WTC11 (cell line): ENCODE data around the gene ADD2. TPM values are rescaled to one million over a fixed set of nuclear protein-coding genes. Genes with fewer than 3 reads are reported as not detected.

ENCODE experiments used
- ATAC-seq: fragments of 200-7000 bp; cut with Tn5 transposase; 2 replicates; pipeline ENCODE4 v1.10.0; 2021; ENCODE audit warnings: mild to moderate bottlenecking, moderate library complexity
- CTCF ChIA-PET: fragments of 300-600 bp; sonication (Branson Sonifier 250); formaldehyde crosslinking; loops from one replicate; lab custom pipeline; 2021; ENCODE audit warnings: antibody characterized with exemption; lab: Charles Lee
- POLR2A ChIA-PET: fragments of 350-600 bp; sonication (Branson Sonifier 250); formaldehyde crosslinking; loops from one replicate; lab custom pipeline; 2021; ENCODE audit warnings: antibody characterized with exemption; lab: Charles Lee
- DNase-seq: peaks from one replicate; pipeline ENCODE4 v3.0.0; 2021; ENCODE audit warnings: low spot score
- H3K27ac Mint-ChIP-seq: 2 replicates; pipeline ENCODE4 v1.8.0; 2021; ENCODE audit warnings: mixed read lengths
- H3K27me3 Mint-ChIP-seq: 2 replicates; pipeline ENCODE4 v1.8.0; 2021; ENCODE audit warnings: low read depth, mild to moderate bottlenecking, moderate library complexity, mixed read lengths
- H3K36me3 Mint-ChIP-seq: 2 replicates; pipeline ENCODE4 v1.8.0; 2021; ENCODE audit warnings: mixed read lengths
- H3K4me1 Mint-ChIP-seq: 2 replicates; pipeline ENCODE4 v1.8.0; 2022; ENCODE audit warnings: mixed read lengths
- H3K4me3 Mint-ChIP-seq: 2 replicates; pipeline ENCODE4 v1.8.0; 2021; ENCODE audit warnings: mild to moderate bottlenecking, moderate library complexity, mixed read lengths
- H3K9me3 Mint-ChIP-seq: 2 replicates; pipeline ENCODE4 v1.8.0; 2021; ENCODE audit warnings: mixed read lengths
- ELF4 ChIP-seq: sonication (generic); formaldehyde crosslinking; IDR thresholded peaks from 2 replicates; pipeline ENCODE4 v1.8.1; 2022; ENCODE audit warnings: low read depth, mild to moderate bottlenecking, moderate library complexity, missing genetic modification reagents
- ETV6 ChIP-seq: sonication (generic); formaldehyde crosslinking; IDR thresholded peaks from 2 replicates; pipeline ENCODE4 v1.8.1; 2022; ENCODE audit warnings: mild to moderate bottlenecking, missing genetic modification reagents
- FOXK1 ChIP-seq: sonication (generic); formaldehyde crosslinking; IDR thresholded peaks from 2 replicates; pipeline ENCODE4 v1.8.0; 2022; ENCODE audit warnings: mild to moderate bottlenecking, moderate library complexity, missing genetic modification reagents
- GABPB1 ChIP-seq: sonication (generic); formaldehyde crosslinking; IDR thresholded peaks from 2 replicates; pipeline ENCODE4 v1.8.1; 2023; ENCODE audit warnings: mild to moderate bottlenecking, missing genetic modification reagents
- GRHL2 ChIP-seq: fragments of 250-450 bp; sonication (Bioruptor Pico); IDR thresholded peaks from 2 replicates; pipeline ENCODE4 v1.8.0; 2022; ENCODE audit warnings: mild to moderate bottlenecking, moderate library complexity; ENCODE audit not compliant: insufficient replicate concordance, severe bottlenecking
- HMGA2 ChIP-seq: fragments of 250-450 bp; sonication (Bioruptor Pico); IDR thresholded peaks from 2 replicates; pipeline ENCODE4 v1.4.0; 2021; ENCODE audit warnings: mild to moderate bottlenecking, moderate library complexity
- JAZF1 ChIP-seq: fragments of 250-450 bp; sonication (Bioruptor Pico); IDR thresholded peaks from 2 replicates; pipeline ENCODE4 v1.9.0; 2021; ENCODE audit warnings: moderate library complexity, mild to moderate bottlenecking, inconsistent platforms
- MXD4 ChIP-seq: fragments of 250-450 bp; sonication (Bioruptor Pico); IDR thresholded peaks from 2 replicates; pipeline ENCODE4 v1.8.0; 2021; ENCODE audit warnings: mild to moderate bottlenecking, moderate library complexity, borderline replicate concordance
- NR3C1 ChIP-seq: sonication (generic); formaldehyde crosslinking; conservative IDR thresholded peaks from 2 replicates; pipeline ENCODE4 v1.8.1; 2023; ENCODE audit warnings: low read depth, mild to moderate bottlenecking, missing genetic modification reagents
- PRRX2 ChIP-seq: fragments of 250-450 bp; sonication (Bioruptor Pico); IDR thresholded peaks from 2 replicates; pipeline ENCODE4 v1.8.0; 2021; ENCODE audit warnings: mild to moderate bottlenecking
- RELA ChIP-seq: sonication (generic); formaldehyde crosslinking; IDR thresholded peaks from 2 replicates; pipeline ENCODE4 v1.8.1; 2022; ENCODE audit warnings: missing genetic modification reagents, mild to moderate bottlenecking, borderline replicate concordance
- SMAD4 ChIP-seq: sonication (generic); formaldehyde crosslinking; IDR thresholded peaks from 2 replicates; pipeline ENCODE4 v1.8.0; 2022; ENCODE audit warnings: mild to moderate bottlenecking, missing genetic modification reagents
- SOX15 ChIP-seq: fragments of 250-450 bp; sonication (Bioruptor Pico); IDR thresholded peaks from 2 replicates; pipeline ENCODE4 v1.9.0; 2021; ENCODE audit warnings: mild to moderate bottlenecking
- TEAD4 ChIP-seq: sonication (generic); formaldehyde crosslinking; IDR thresholded peaks from 2 replicates; pipeline ENCODE4 v1.8.0; 2022; ENCODE audit warnings: mild to moderate bottlenecking, missing genetic modification reagents
- ZNF232 ChIP-seq: sonication (generic); formaldehyde crosslinking; IDR thresholded peaks from 2 replicates; pipeline ENCODE4 v1.8.0; 2022; ENCODE audit warnings: mild to moderate bottlenecking, missing genetic modification reagents
- ZNF396 ChIP-seq: fragments of 250-450 bp; sonication (Bioruptor Pico); IDR thresholded peaks from 2 replicates; pipeline ENCODE4 v1.8.0; 2021; ENCODE audit warnings: mild to moderate bottlenecking, moderate library complexity, borderline replicate concordance
- total RNA-seq: library from RNA; stranded (reverse); gene quantifications from 3 replicates; pipeline ENCODE4 v1.2.3, GENCODE V29; 2021
- TF ChIP-seq, protein P1 (sequence below): sonication (generic); formaldehyde crosslinking; IDR thresholded peaks from 2 replicates; pipeline ENCODE4 v1.8.1; 2022; ENCODE audit warnings: missing genetic modification reagents, borderline replicate concordance
- TF ChIP-seq, protein P2 (sequence below): sonication (generic); formaldehyde crosslinking; IDR thresholded peaks from 2 replicates; pipeline ENCODE4 v1.8.1; 2022; ENCODE audit warnings: low read depth, missing genetic modification reagents, borderline replicate concordance
- TF ChIP-seq, protein P3 (sequence below): fragments of 200-600 bp; IDR thresholded peaks from 2 replicates; pipeline ENCODE4 v1.8.0; 2022; ENCODE audit warnings: antibody characterized with exemption
- TF ChIP-seq, protein P4 (sequence below): fragments of 250-450 bp; sonication (Bioruptor Pico); IDR thresholded peaks from 2 replicates; pipeline ENCODE4 v1.8.0; 2021; ENCODE audit warnings: mild to moderate bottlenecking
- TF ChIP-seq, protein P5 (sequence below): sonication (generic); formaldehyde crosslinking; IDR thresholded peaks from 2 replicates; pipeline ENCODE4 v1.8.1; 2023; ENCODE audit warnings: mild to moderate bottlenecking, missing genetic modification reagents
- TF ChIP-seq, protein P6 (sequence below): sonication (generic); formaldehyde crosslinking; IDR thresholded peaks from 2 replicates; pipeline ENCODE4 v1.8.0; 2023; ENCODE audit warnings: missing genetic modification reagents, mild to moderate bottlenecking, borderline replicate concordance

ADD2 gene
- total RNA-seq, 1 experiment from 2014 or later, result 196 TPM

DNA sequence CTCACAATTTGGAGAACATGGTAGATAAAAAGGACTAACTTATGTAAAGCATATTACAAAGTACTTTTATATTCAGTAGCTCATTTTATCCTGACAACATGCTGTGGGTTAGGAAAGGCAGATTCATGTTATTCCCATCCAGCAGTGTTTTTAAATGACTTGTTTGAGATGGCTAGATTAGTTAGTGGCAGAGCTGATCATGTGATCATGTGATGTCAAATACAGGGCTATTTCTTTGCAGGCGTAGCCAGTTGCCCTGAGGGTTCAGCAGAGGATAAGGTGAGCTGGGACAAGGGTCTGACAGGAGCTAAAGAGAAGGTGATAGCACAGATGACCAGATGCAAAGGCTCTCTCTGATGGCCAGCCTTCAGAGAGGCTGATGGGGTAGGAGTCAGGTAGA is 97.8 kb downstream of the ADD2 start (continued):
- TF ChIP-seq, protein P1, sequence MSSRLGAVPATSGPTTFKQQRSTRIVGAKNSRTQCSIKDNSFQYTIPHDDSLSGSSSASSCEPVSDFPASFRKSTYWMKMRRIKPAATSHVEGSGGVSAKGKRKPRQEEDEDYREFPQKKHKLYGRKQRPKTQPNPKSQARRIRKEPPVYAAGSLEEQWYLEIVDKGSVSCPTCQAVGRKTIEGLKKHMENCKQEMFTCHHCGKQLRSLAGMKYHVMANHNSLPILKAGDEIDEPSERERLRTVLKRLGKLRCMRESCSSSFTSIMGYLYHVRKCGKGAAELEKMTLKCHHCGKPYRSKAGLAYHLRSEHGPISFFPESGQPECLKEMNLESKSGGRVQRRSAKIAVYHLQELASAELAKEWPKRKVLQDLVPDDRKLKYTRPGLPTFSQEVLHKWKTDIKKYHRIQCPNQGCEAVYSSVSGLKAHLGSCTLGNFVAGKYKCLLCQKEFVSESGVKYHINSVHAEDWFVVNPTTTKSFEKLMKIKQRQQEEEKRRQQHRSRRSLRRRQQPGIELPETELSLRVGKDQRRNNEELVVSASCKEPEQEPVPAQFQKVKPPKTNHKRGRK (CRISPR knock-in tag), result no peak
- no peak for TF ChIP-seq GABPB1 (CRISPR knock-in tag)
- TF ChIP-seq GRHL2 (CRISPR knock-in tag), result no peak
- TF ChIP-seq, protein P2, sequence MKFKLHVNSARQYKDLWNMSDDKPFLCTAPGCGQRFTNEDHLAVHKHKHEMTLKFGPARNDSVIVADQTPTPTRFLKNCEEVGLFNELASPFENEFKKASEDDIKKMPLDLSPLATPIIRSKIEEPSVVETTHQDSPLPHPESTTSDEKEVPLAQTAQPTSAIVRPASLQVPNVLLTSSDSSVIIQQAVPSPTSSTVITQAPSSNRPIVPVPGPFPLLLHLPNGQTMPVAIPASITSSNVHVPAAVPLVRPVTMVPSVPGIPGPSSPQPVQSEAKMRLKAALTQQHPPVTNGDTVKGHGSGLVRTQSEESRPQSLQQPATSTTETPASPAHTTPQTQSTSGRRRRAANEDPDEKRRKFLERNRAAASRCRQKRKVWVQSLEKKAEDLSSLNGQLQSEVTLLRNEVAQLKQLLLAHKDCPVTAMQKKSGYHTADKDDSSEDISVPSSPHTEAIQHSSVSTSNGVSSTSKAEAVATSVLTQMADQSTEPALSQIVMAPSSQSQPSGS (CRISPR knock-in tag), result no peak
- TF ChIP-seq JAZF1 (CRISPR knock-in tag), result no peak
- no peak for TF ChIP-seq SOX15 (CRISPR knock-in tag)
- TF ChIP-seq TEAD4 (CRISPR knock-in tag), result no peak
- TF ChIP-seq, protein P3, sequence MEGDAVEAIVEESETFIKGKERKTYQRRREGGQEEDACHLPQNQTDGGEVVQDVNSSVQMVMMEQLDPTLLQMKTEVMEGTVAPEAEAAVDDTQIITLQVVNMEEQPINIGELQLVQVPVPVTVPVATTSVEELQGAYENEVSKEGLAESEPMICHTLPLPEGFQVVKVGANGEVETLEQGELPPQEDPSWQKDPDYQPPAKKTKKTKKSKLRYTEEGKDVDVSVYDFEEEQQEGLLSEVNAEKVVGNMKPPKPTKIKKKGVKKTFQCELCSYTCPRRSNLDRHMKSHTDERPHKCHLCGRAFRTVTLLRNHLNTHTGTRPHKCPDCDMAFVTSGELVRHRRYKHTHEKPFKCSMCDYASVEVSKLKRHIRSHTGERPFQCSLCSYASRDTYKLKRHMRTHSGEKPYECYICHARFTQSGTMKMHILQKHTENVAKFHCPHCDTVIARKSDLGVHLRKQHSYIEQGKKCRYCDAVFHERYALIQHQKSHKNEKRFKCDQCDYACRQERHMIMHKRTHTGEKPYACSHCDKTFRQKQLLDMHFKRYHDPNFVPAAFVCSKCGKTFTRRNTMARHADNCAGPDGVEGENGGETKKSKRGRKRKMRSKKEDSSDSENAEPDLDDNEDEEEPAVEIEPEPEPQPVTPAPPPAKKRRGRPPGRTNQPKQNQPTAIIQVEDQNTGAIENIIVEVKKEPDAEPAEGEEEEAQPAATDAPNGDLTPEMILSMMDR, result no peak
- no peak for TF ChIP-seq ELF4 (CRISPR knock-in tag)
- TF ChIP-seq ZNF396 (CRISPR knock-in tag), result no peak
- TF ChIP-seq, protein P4, sequence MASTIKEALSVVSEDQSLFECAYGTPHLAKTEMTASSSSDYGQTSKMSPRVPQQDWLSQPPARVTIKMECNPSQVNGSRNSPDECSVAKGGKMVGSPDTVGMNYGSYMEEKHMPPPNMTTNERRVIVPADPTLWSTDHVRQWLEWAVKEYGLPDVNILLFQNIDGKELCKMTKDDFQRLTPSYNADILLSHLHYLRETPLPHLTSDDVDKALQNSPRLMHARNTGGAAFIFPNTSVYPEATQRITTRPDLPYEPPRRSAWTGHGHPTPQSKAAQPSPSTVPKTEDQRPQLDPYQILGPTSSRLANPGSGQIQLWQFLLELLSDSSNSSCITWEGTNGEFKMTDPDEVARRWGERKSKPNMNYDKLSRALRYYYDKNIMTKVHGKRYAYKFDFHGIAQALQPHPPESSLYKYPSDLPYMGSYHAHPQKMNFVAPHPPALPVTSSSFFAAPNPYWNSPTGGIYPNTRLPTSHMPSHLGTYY (CRISPR knock-in tag), result no peak
- TF ChIP-seq, protein P5, sequence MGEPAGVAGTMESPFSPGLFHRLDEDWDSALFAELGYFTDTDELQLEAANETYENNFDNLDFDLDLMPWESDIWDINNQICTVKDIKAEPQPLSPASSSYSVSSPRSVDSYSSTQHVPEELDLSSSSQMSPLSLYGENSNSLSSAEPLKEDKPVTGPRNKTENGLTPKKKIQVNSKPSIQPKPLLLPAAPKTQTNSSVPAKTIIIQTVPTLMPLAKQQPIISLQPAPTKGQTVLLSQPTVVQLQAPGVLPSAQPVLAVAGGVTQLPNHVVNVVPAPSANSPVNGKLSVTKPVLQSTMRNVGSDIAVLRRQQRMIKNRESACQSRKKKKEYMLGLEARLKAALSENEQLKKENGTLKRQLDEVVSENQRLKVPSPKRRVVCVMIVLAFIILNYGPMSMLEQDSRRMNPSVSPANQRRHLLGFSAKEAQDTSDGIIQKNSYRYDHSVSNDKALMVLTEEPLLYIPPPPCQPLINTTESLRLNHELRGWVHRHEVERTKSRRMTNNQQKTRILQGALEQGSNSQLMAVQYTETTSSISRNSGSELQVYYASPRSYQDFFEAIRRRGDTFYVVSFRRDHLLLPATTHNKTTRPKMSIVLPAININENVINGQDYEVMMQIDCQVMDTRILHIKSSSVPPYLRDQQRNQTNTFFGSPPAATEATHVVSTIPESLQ, result no peak
- no peak for TF ChIP-seq PRRX2 (CRISPR knock-in tag)

DNA sequence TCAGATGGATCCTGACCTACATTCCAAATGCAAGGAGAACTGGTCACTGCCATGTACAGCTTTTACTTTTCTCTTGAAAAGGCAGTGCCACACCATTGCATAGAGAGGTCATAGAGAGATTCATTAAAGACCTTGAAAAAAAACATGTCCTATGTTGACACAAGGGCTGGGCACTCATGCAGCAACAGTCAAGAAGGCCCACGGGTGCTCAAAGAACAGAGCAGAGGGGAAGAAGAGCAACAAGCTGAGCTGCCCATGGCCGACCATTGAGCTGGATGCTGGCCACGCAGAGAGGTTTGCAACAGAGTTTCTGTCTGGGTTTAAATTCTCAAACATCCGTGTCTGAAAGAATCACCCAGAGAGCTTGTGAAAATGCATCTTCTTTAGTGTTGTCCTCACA is 99.1 kb downstream of the ADD2 start:
- Mint-ChIP-seq H3K36me3 (peaks cover 83% of the 10 kb centered on the region), H3K9me3 (no peaks in the 10 kb centered on the region), H3K27ac (no peak overlapping the region), H3K27me3 (no peaks in the 10 kb centered on the region), H3K4me1 (0 out of 2 replicates have a peak, but pooled peaks cover 5% of the 10 kb centered on the region), H3K4me3 (no peak overlapping the region)
- ChIA-PET CTCF (interaction anchor here (1.3 to 1.9 kb wide), 3 partner anchors 12 to 364 kb away, joined by 3 to 7 read pairs (median 6); no protein-coding TSS in a partner anchor), POLR2A (no interaction called here)
- TF ChIP-seq RELA (no peak), FOXK1 (CRISPR knock-in tag) (no peak), MXD4 (CRISPR knock-in tag) (no peak)
- no peak for ATAC-seq
- no peak for DNase-seq

DNA sequence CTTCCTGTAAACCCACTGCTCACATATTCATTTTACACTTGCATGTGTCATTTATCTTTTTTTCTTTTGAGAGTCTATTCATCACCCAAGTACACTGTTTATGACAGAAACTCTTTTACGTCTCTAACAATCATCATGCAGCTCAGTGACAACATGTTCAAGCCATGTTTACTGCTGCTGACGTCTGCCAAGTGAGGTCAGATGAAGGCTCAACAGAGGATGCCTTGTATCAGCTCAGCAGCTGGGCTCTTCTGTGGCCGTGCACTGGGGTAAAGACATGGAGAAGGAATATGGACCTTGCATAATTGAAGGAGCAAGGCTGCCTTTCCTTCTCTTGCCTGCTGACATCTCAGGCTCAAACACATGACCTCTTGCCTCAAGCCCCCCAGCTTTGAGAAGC is 99.6 kb downstream of the ADD2 start:
- no peaks in the 10 kb centered on the region for H3K9me3 Mint-ChIP-seq
- ATAC-seq (no peak), DNase-seq (no peak)
- H3K36me3 Mint-ChIP-seq, result peaks cover 83% of the 10 kb centered on the region
- H3K4me1 Mint-ChIP-seq, result 0 out of 2 replicates have a peak, but pooled peaks cover 5% of the 10 kb centered on the region
- no peak overlapping the region for H3K4me3 Mint-ChIP-seq
- POLR2A ChIA-PET, result no interaction called here
- H3K27ac Mint-ChIP-seq, result no peak overlapping the region
- CTCF ChIA-PET, result interaction anchor here (1.7 to 1.9 kb wide), 2 partner anchors 18 to 364 kb away, joined by 6 to 7 read pairs; no protein-coding TSS in a partner anchor
- no peaks in the 10 kb centered on the region for H3K27me3 Mint-ChIP-seq
- no peak for TF ChIP-seq SMAD4 (CRISPR knock-in tag)
- TF ChIP-seq ETV6 (CRISPR knock-in tag), result no peak
- no peak for TF ChIP-seq NR3C1 (CRISPR knock-in tag)
- no peak for TF ChIP-seq HMGA2
- TF ChIP-seq, protein P6, sequence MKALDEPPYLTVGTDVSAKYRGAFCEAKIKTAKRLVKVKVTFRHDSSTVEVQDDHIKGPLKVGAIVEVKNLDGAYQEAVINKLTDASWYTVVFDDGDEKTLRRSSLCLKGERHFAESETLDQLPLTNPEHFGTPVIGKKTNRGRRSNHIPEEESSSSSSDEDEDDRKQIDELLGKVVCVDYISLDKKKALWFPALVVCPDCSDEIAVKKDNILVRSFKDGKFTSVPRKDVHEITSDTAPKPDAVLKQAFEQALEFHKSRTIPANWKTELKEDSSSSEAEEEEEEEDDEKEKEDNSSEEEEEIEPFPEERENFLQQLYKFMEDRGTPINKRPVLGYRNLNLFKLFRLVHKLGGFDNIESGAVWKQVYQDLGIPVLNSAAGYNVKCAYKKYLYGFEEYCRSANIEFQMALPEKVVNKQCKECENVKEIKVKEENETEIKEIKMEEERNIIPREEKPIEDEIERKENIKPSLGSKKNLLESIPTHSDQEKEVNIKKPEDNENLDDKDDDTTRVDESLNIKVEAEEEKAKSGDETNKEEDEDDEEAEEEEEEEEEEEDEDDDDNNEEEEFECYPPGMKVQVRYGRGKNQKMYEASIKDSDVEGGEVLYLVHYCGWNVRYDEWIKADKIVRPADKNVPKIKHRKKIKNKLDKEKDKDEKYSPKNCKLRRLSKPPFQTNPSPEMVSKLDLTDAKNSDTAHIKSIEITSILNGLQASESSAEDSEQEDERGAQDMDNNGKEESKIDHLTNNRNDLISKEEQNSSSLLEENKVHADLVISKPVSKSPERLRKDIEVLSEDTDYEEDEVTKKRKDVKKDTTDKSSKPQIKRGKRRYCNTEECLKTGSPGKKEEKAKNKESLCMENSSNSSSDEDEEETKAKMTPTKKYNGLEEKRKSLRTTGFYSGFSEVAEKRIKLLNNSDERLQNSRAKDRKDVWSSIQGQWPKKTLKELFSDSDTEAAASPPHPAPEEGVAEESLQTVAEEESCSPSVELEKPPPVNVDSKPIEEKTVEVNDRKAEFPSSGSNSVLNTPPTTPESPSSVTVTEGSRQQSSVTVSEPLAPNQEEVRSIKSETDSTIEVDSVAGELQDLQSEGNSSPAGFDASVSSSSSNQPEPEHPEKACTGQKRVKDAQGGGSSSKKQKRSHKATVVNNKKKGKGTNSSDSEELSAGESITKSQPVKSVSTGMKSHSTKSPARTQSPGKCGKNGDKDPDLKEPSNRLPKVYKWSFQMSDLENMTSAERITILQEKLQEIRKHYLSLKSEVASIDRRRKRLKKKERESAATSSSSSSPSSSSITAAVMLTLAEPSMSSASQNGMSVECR, result no peak
- no peak for TF ChIP-seq ZNF232 (CRISPR knock-in tag)
